Neural cell (in vitro differentiated cells): ENCODE measurements around the gene KLF2. TPM values are rescaled to one million over a fixed set of nuclear protein-coding genes. Genes with fewer than 3 reads are reported as not detected.
"Not testable (repeated sequence)": the region's sequence is repeated elsewhere in the genome, so short reads cannot be mapped to it uniquely, and the experiment has no call there.

Source experiments
- H2AFZ ChIP-seq: fragments of 200-600, 300-800 bp; sonication (generic), shearing (Covaris generic); 2 replicates; pipeline ENCODE4 v1.6.0; 2014; ENCODE audit warnings: low read depth, mild to moderate bottlenecking, antibody characterized with exemption, low read length, moderate library complexity
- H3F3A ChIP-seq: fragments of 200-600 bp; shearing (Covaris generic); 2 replicates; pipeline ENCODE4 v1.6.1; 2016; ENCODE audit warnings: mild to moderate bottlenecking, moderate library complexity, mixed read lengths, antibody characterized with exemption, low read length; ENCODE audit not compliant: insufficient read depth, poor library complexity, severe bottlenecking
- H3K27ac ChIP-seq: fragments of 200-600, 300-800 bp; sonication (generic), shearing (Covaris generic); 2 replicates; pipeline ENCODE4 v1.5.1; 2014; ENCODE audit warnings: mild to moderate bottlenecking, low read length, moderate library complexity
- H3K27me3 ChIP-seq: fragments of 300-800, 200-600 bp; sonication (generic), shearing (Covaris generic); 2 replicates; pipeline ENCODE4 v1.6.0; 2014; ENCODE audit warnings: mild to moderate bottlenecking, low read depth, low read length, moderate library complexity; ENCODE audit not compliant: insufficient read depth
- H3K36me3 ChIP-seq: fragments of 300-800, 200-600 bp; sonication (generic), shearing (Covaris generic); 2 replicates; pipeline ENCODE4 v1.5.1; 2014; ENCODE audit warnings: mild to moderate bottlenecking, antibody characterized with exemption, low read length, moderate library complexity; ENCODE audit not compliant: insufficient read depth
- H3K4me2 ChIP-seq: fragments of 300-800, 200-600 bp; sonication (generic), shearing (Covaris generic); 2 replicates; pipeline ENCODE4 v1.6.0; 2014; ENCODE audit warnings: mild to moderate bottlenecking, low read length
- H3K4me3 ChIP-seq: fragments of 300-800, 200-600 bp; sonication (generic), shearing (Covaris generic); 2 replicates; pipeline ENCODE4 v1.5.1; 2014; ENCODE audit warnings: mild to moderate bottlenecking, low read length, moderate library complexity
- H3K79me2 ChIP-seq: fragments of 200-600 bp; shearing (Covaris generic); replicated peaks from 2 replicates; pipeline ENCODE4 v1.6.0; 2014; ENCODE audit warnings: mild to moderate bottlenecking, low read length, moderate library complexity; ENCODE audit not compliant: insufficient read depth
- H3K9ac ChIP-seq: fragments of 300-800, 200-600 bp; sonication (generic), shearing (Covaris generic); 2 replicates; pipeline ENCODE4 v1.6.1; 2016; ENCODE audit warnings: mild to moderate bottlenecking, low read length, mixed read lengths
- H3K9me2 ChIP-seq: fragments of 200-600 bp; shearing (Covaris generic); 2 replicates; pipeline ENCODE4 v1.6.1; 2016; ENCODE audit warnings: mild to moderate bottlenecking, low read length, mixed read lengths; ENCODE audit not compliant: insufficient read depth
- H3K9me3 ChIP-seq: fragments of 200-600, 300-800 bp; sonication (generic), shearing (Covaris generic); 2 replicates; pipeline ENCODE4 v1.6.1; 2016; ENCODE audit warnings: mild to moderate bottlenecking, mixed run types, low read length, moderate library complexity, mixed read lengths
- H4K20me1 ChIP-seq: fragments of 200-600 bp; shearing (Covaris generic); 2 replicates; pipeline ENCODE4 v1.6.1; 2016; ENCODE audit warnings: mild to moderate bottlenecking, mixed run types; ENCODE audit not compliant: insufficient read depth
- EP300 ChIP-seq: fragments of 450-650 bp; conservative IDR thresholded peaks from 2 replicates; pipeline ENCODE4 v1.6.1; 2014; ENCODE audit warnings: antibody characterized with exemption, mild to moderate bottlenecking, moderate library complexity; ENCODE audit not compliant: poor library complexity, severe bottlenecking
- EZH2 ChIP-seq: fragments of 200-600, 300-800 bp; shearing (Covaris generic), sonication (generic); IDR thresholded peaks from 2 replicates; pipeline ENCODE4 v1.6.1; 2014; ENCODE audit warnings: antibody characterized with exemption, low read length, borderline replicate concordance, mild to moderate bottlenecking; ENCODE audit not compliant: insufficient read depth, poor library complexity, severe bottlenecking
- MXI1 ChIP-seq: fragments of 450-650 bp; conservative IDR thresholded peaks from 2 replicates; pipeline ENCODE4 v1.6.1; 2014; ENCODE audit warnings: antibody characterized with exemption, mild to moderate bottlenecking; ENCODE audit not compliant: poor library complexity, severe bottlenecking
- POLR2AphosphoS5 ChIP-seq: IDR thresholded peaks from 2 replicates; pipeline ENCODE4 v1.6.1; 2012
- RAD21 ChIP-seq: fragments of 450-650 bp; conservative IDR thresholded peaks from 2 replicates; pipeline ENCODE4 v1.6.1; 2014; ENCODE audit warnings: antibody characterized with exemption, mild to moderate bottlenecking, moderate library complexity
- SMC3 ChIP-seq: fragments of 450-650 bp; conservative IDR thresholded peaks from 2 replicates; pipeline ENCODE4 v1.6.1; 2014; ENCODE audit warnings: antibody characterized with exemption, mild to moderate bottlenecking, moderate library complexity; ENCODE audit not compliant: poor library complexity
- TAF1 ChIP-seq: IDR thresholded peaks from 2 replicates; pipeline ENCODE4 v1.6.1; 2012; ENCODE audit warnings: low read depth
- polyA plus RNA-seq: library from polyadenylated mRNA; depleted of rRNA; stranded (reverse); fragments of >200 nt; gene quantifications from 2 replicates; pipeline ENCODE4 v1.2.3, GENCODE V29; 2014
- TF ChIP-seq, protein P1 (sequence below): IDR thresholded peaks from 2 replicates; pipeline ENCODE4 v1.6.1; 2012; ENCODE audit warnings: borderline replicate concordance
- TF ChIP-seq, protein P2 (sequence below): fragments of 450-650 bp; IDR thresholded peaks from 2 replicates; pipeline ENCODE4 v1.5.1; 2014; ENCODE audit warnings: antibody characterized with exemption, mild to moderate bottlenecking, moderate library complexity; ENCODE audit not compliant: poor library complexity, severe bottlenecking

The KLF2 gene
- polyA plus RNA-seq, 1 donor from 2014 or later: 0.15 TPM

DNA sequence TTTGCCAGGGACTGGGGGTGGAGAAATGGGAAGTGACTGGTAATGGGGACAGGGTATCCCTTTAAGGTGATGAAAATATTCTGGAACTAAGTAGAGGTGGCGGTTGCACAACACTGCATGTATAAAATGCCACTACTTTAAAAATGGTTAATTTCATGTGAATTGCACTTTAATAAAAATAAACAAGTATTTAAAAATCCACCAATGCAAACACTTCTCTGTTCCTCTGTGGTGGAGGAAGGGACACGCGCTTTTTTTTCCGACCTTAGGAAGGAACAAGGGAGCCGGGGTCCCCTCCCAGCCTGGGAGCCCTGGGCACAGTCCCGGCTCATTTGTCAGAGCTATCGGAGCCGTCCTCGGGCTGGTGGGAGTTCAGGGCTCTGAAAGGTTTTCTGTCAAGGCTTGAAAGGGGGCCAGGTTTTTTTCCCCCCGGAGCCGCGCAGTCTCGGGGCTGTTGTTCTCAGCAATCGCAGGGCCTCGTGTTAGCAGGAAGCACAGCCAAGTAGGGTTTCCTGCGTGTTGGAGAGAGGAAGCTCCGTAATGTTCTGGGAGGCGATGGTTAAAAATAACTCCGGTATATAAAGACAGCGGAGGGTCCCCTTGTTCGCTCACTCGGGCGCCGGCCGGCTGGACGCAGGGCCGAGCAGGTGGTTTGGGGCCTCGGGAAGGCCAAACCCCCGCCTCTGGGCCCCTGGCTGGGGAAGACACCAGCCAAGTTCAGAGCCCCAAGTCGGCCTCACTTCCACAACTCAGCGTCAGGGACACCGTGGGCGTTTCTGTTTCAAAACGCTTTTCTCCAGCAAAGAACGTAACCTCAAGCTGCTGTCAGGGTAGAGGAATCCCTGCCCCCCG is 41.2 kb upstream of the KLF2 start:
- no peaks in the 10 kb centered on the region for H3F3A ChIP-seq
- H3K36me3 ChIP-seq: no peaks in the 10 kb centered on the region
- no peak overlapping the region for H3K4me3 ChIP-seq
- H2AFZ ChIP-seq: no peak overlapping the region
- H3K27me3 ChIP-seq: no peaks in the 10 kb centered on the region
- no peaks in the 10 kb centered on the region for H4K20me1 ChIP-seq
- no peak overlapping the region for H3K27ac ChIP-seq
- no peak overlapping the region for H3K4me2 ChIP-seq
- no peaks in the 10 kb centered on the region for H3K9me2 ChIP-seq
- no peaks in the 10 kb centered on the region for H3K79me2 ChIP-seq
- H3K9me3 ChIP-seq: no peaks in the 10 kb centered on the region
- no peak overlapping the region for H3K9ac ChIP-seq
- TF ChIP-seq MXI1 (no peak), TAF1 (no peak), EZH2 (no peak), SMC3 (no peak), RAD21 (no peak), POLR2AphosphoS5 (no peak), EP300 (no peak)
- TF ChIP-seq, protein P1, sequence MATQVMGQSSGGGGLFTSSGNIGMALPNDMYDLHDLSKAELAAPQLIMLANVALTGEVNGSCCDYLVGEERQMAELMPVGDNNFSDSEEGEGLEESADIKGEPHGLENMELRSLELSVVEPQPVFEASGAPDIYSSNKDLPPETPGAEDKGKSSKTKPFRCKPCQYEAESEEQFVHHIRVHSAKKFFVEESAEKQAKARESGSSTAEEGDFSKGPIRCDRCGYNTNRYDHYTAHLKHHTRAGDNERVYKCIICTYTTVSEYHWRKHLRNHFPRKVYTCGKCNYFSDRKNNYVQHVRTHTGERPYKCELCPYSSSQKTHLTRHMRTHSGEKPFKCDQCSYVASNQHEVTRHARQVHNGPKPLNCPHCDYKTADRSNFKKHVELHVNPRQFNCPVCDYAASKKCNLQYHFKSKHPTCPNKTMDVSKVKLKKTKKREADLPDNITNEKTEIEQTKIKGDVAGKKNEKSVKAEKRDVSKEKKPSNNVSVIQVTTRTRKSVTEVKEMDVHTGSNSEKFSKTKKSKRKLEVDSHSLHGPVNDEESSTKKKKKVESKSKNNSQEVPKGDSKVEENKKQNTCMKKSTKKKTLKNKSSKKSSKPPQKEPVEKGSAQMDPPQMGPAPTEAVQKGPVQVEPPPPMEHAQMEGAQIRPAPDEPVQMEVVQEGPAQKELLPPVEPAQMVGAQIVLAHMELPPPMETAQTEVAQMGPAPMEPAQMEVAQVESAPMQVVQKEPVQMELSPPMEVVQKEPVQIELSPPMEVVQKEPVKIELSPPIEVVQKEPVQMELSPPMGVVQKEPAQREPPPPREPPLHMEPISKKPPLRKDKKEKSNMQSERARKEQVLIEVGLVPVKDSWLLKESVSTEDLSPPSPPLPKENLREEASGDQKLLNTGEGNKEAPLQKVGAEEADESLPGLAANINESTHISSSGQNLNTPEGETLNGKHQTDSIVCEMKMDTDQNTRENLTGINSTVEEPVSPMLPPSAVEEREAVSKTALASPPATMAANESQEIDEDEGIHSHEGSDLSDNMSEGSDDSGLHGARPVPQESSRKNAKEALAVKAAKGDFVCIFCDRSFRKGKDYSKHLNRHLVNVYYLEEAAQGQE: no peak
- TF ChIP-seq, protein P2, sequence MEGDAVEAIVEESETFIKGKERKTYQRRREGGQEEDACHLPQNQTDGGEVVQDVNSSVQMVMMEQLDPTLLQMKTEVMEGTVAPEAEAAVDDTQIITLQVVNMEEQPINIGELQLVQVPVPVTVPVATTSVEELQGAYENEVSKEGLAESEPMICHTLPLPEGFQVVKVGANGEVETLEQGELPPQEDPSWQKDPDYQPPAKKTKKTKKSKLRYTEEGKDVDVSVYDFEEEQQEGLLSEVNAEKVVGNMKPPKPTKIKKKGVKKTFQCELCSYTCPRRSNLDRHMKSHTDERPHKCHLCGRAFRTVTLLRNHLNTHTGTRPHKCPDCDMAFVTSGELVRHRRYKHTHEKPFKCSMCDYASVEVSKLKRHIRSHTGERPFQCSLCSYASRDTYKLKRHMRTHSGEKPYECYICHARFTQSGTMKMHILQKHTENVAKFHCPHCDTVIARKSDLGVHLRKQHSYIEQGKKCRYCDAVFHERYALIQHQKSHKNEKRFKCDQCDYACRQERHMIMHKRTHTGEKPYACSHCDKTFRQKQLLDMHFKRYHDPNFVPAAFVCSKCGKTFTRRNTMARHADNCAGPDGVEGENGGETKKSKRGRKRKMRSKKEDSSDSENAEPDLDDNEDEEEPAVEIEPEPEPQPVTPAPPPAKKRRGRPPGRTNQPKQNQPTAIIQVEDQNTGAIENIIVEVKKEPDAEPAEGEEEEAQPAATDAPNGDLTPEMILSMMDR: no peak

DNA sequence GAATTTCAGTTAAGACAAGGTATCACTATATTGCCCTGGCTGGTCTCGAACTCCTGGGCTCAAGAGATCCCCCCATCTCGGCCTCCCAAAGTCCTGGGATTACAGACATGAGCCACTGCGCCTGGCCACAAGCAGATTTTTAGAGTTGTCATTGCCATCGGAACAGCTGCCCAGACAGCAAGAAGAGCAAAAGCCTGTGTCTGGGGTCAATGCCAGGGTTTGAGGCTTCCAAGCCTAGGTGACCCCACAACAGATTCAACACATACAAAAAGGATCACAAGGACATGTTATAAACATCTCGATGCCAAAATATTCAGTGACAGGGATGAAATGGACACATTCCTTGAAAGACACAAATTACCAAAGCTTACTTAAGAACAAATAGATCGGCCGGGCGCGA is 40.1 kb upstream of the KLF2 start:
- no peak overlapping the region for H3K4me2 ChIP-seq
- no peaks in the 10 kb centered on the region for H3K27me3 ChIP-seq
- H3K9ac ChIP-seq: no peak overlapping the region
- no peaks in the 10 kb centered on the region for H3K9me3 ChIP-seq
- H3K4me3 ChIP-seq: no peak overlapping the region
- no peak for TF ChIP-seq EZH2
- TF ChIP-seq MXI1: no peak
- no peaks in the 10 kb centered on the region for H3F3A ChIP-seq
- no peak overlapping the region for H3K27ac ChIP-seq
- no peaks in the 10 kb centered on the region for H3K9me2 ChIP-seq
- H3K36me3 ChIP-seq: no peaks in the 10 kb centered on the region
- H4K20me1 ChIP-seq: no peaks in the 10 kb centered on the region
- H2AFZ ChIP-seq: no peak overlapping the region
- no peaks in the 10 kb centered on the region for H3K79me2 ChIP-seq

DNA sequence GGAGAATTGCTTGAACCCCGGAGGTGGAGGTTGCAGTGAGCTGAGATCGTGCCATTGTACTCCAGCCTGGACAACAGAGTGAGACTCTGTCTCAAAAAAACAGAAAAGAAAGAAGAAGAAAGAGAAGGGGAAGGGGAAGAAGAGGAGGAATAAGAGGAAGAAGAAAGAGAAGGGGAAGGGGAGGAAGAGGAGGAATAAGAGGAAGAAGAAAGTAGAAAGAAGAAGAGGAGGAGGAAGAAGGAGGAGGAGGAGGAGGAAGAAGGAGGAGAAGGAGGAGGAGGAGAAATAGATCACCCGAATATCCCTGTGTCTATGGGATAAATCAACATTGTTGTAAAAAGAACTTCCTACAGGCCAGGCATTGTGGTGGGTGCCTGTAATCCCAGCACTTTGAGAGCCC is 39.5 kb upstream of the KLF2 start:
- H3K9ac ChIP-seq, H2AFZ ChIP-seq, H3F3A ChIP-seq, H3K79me2 ChIP-seq, H3K27me3 ChIP-seq, H3K4me2 ChIP-seq, H4K20me1 ChIP-seq, H3K9me2 ChIP-seq, H3K27ac ChIP-seq, H3K4me3 ChIP-seq, H3K9me3 ChIP-seq, H3K36me3 ChIP-seq: not testable (repeated sequence)
